ENCODE measurements around the gene HSPG2. TPM values are rescaled to one million over a fixed set of nuclear protein-coding genes. Genes with fewer than 3 reads are reported as not detected.
A peak's percentile ranks its signal among the peaks of the same experiment; 100 is the strongest.

HSPG2 gene
- total RNA-seq, 4 donors from 2014 or later = 311 to 1,021 (median 351) TPM

DNA sequence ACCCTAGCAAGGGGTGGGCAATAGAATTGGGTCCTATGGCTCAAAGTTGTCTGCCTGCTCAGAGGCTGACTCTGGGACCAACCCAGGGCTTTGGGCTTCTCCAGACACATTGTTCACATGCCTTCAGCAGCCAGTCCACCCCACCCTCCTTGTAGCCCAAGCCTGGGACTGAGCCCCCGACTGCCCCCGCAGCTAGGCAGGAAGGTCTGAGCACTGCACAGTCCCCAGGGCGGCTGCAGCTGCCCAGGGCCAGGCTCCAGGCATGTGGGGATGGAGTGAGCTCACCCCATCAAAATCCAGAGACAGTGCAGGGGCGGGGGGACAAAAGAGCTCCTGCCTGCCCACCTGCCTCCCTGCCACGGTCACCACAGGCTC lies 35.6 kb downstream of the HSPG2 start:
- Histone ChIP-seq H3K27me3 (no peaks in the 10 kb centered on the region), H3K4me1 (peaks cover 9 to 100% (median 93%) of the 10 kb centered on the region in 3 donors), H3K36me3 (peaks cover 0 to 16% of the 10 kb centered on the region in 2 donors), H3K4me3 (no peak overlapping the region), H3K27ac (peak overlapping the region; percentile 61 to 98 (median 98)), H3K9me3 (no peaks in the 10 kb centered on the region)
- TF ChIP-seq EP300 (IDR thresholded peaks at IDR 0.05) (no peak), POLR2AphosphoS5 (IDR thresholded peaks at IDR 0.05) (peak; percentile 25), POLR2A (IDR thresholded peaks at IDR 0.05) (no peak), CTCF (IDR thresholded peaks at IDR 0.05) (peak in 2 of 4 experiments; percentile 28 to 40)
- ATAC-seq = no peak
- no CpG with 5 or more reads among the region's 5 CpGs for WGBS, 2 donors (ENCODE audit: low coverage in 1 of 2)

GRCh38 chr1:21900766-21901472 lies 36.2 kb downstream of the HSPG2 start:
- Histone ChIP-seq H3K36me3 (peaks cover 0 to 21% of the 10 kb centered on the region in 2 donors), H3K4me3 (no peak overlapping the region), H3K9me3 (no peaks in the 10 kb centered on the region), H3K27me3 (no peaks in the 10 kb centered on the region), H3K4me1 (peaks cover 14 to 100% (median 94%) of the 10 kb centered on the region in 3 donors), H3K27ac (peak overlapping the region; percentile 61 to 98 (median 98))
- no peak for ATAC-seq
- 45 to 53% methylated on average over 3 to 11 of the region's 13 CpGs for WGBS, 2 donors (ENCODE audit: low coverage in 1 of 2)
- no peak for TF ChIP-seq POLR2AphosphoS5 (IDR thresholded peaks at IDR 0.05)
- no peak for TF ChIP-seq POLR2A (IDR thresholded peaks at IDR 0.05)
- no peak for TF ChIP-seq CTCF (IDR thresholded peaks at IDR 0.05)
- no peak for TF ChIP-seq EP300 (IDR thresholded peaks at IDR 0.05)

- peaks cover 15 to 100% (median 95%) of the 10 kb centered on the region in 3 donors for H3K4me1 ChIP-seq
- no peaks in the 10 kb centered on the region for H3K9me3 ChIP-seq
- peak overlapping the region; percentile 61 to 98 (median 98) for H3K27ac ChIP-seq
- ATAC-seq = no peak
- no peaks in the 10 kb centered on the region for H3K27me3 ChIP-seq
- H3K36me3 ChIP-seq = peaks cover 0 to 30% of the 10 kb centered on the region in 2 donors
- no peak for TF ChIP-seq POLR2AphosphoS5 (IDR thresholded peaks at IDR 0.05)
- no peak for TF ChIP-seq CTCF (IDR thresholded peaks at IDR 0.05)
- no peak for TF ChIP-seq EP300 (IDR thresholded peaks at IDR 0.05)
- no peak for TF ChIP-seq POLR2A (IDR thresholded peaks at IDR 0.05)
- H3K4me3 ChIP-seq = no peak overlapping the region
- WGBS, 2 donors (ENCODE audit: low coverage in 1 of 2) = 23% methylated on average over 3 of the region's 8 CpGs; no CpG with 5 or more reads in 1 of the 2 donors
Observed at GRCh38 chr1:21899987-21900386, 37.1 kb downstream of the HSPG2 start.

GRCh38 chr1:21899267-21899810 lies 37.8 kb downstream of the HSPG2 start:
- Histone ChIP-seq H3K4me3 (no peak overlapping the region), H3K4me1 (peaks cover 15 to 100% (median 96%) of the 10 kb centered on the region in 3 donors), H3K27ac (peak overlapping the region; percentile 17 to 98 (median 98)), H3K27me3 (no peaks in the 10 kb centered on the region), H3K9me3 (no peaks in the 10 kb centered on the region), H3K36me3 (peaks cover 0 to 37% of the 10 kb centered on the region in 2 donors)
- ATAC-seq = no peak
- WGBS, 2 donors (ENCODE audit: low coverage in 1 of 2) = 71 to 94% methylated on average over 1 to 2 of the region's 4 CpGs
- TF ChIP-seq POLR2AphosphoS5 (IDR thresholded peaks at IDR 0.05) = no peak
- no peak for TF ChIP-seq POLR2A (IDR thresholded peaks at IDR 0.05)
- TF ChIP-seq EP300 (IDR thresholded peaks at IDR 0.05) = no peak
- TF ChIP-seq CTCF (IDR thresholded peaks at IDR 0.05) = no peak

Data from gastroesophageal sphincter (tissue), 4 donors.